HTERT RPE-1 (cell line): ENCODE data around the gene CHODL.

Source experiments
- in situ Hi-C: fragments of 300-500 bp; cut with MboI; formaldehyde crosslinking; loops from 4 replicates; pipeline ENCODE4 v1.14.3; 2020; ENCODE audit warnings: low sequenced_read_pairs

The CHODL gene

GRCh38 chr21:18244671-18245463 is at the start of gene CHODL:
TSS of gene CHODL (plus strand) at chr21:18244833. CDS start at chr21:18245224, 391 bp downstream.
- in situ Hi-C loops, result no loop called here

- in situ Hi-C loops, result no loop called here
Measured at GRCh38 chr21:18204931-18205330, 39.7 kb upstream of the CHODL start.

GRCh38 chr21:18218331-18218730 is 26.3 kb upstream of the CHODL start:
- in situ Hi-C loops, result no loop called here

- in situ Hi-C loops, result no loop called here
Measured at GRCh38 chr21:18220498-18220897, 24.1 kb upstream of the CHODL start.

GRCh38 chr21:18222346-18222745 is 22.3 kb upstream of the CHODL start:
- in situ Hi-C loops, result no loop called here

- in situ Hi-C loops, result no loop called here
Measured at GRCh38 chr21:18228060-18228739, 16.4 kb upstream of the CHODL start.

GRCh38 chr21:18235545-18235944 is 9.1 kb upstream of the CHODL start:
- in situ Hi-C loops, result no loop called here

GRCh38 chr21:18245464-18245967 is 883 bp downstream of the CHODL start:
- in situ Hi-C loops, result no loop called here

GRCh38 chr21:18248171-18248570 is 3.5 kb downstream of the CHODL start:
- in situ Hi-C loops, result no loop called here

GRCh38 chr21:18249672-18250071 is 5.0 kb downstream of the CHODL start:
- in situ Hi-C loops, result no loop called here

- in situ Hi-C loops, result no loop called here
Measured at GRCh38 chr21:18251065-18251464, 6.4 kb downstream of the CHODL start.

- in situ Hi-C loops, result no loop called here
Measured at GRCh38 chr21:18252256-18252655, 7.6 kb downstream of the CHODL start.

- in situ Hi-C loops, result no loop called here
Measured at GRCh38 chr21:18252680-18253079, 8.0 kb downstream of the CHODL start.

- in situ Hi-C loops, result no loop called here
Measured at GRCh38 chr21:18253221-18253620, 8.6 kb downstream of the CHODL start.

GRCh38 chr21:18253799-18254198 is 9.2 kb downstream of the CHODL start:
- in situ Hi-C loops, result no loop called here

GRCh38 chr21:18265944-18266343 is 21.3 kb downstream of the CHODL start:
- in situ Hi-C loops, result no loop called here

- in situ Hi-C loops, result no loop called here
Measured at GRCh38 chr21:18267496-18267895, 22.9 kb downstream of the CHODL start.

- in situ Hi-C loops, result no loop called here
Measured at GRCh38 chr21:18268906-18269305, 24.3 kb downstream of the CHODL start.

GRCh38 chr21:18269856-18270255 is 25.2 kb downstream of the CHODL start:
- in situ Hi-C loops, result no loop called here

- in situ Hi-C loops, result no loop called here
Measured at GRCh38 chr21:18273400-18273799, 28.8 kb downstream of the CHODL start.

GRCh38 chr21:18274370-18274769 is 29.7 kb downstream of the CHODL start:
- in situ Hi-C loops, result no loop called here

GRCh38 chr21:18275781-18276180 is 31.1 kb downstream of the CHODL start:
- in situ Hi-C loops, result no loop called here
